Embryonic facial prominence (tissue), 1 donor: ENCODE data around the gene FDXR.
A peak's percentile ranks its signal among the peaks of the same experiment; 100 is the strongest.

Experiments used
- DNase-seq: peaks from one replicate; pipeline ENCODE4 v3.0.0-alpha.2; 2016; ENCODE audit errors: extremely low spot score

Gene FDXR

DNA sequence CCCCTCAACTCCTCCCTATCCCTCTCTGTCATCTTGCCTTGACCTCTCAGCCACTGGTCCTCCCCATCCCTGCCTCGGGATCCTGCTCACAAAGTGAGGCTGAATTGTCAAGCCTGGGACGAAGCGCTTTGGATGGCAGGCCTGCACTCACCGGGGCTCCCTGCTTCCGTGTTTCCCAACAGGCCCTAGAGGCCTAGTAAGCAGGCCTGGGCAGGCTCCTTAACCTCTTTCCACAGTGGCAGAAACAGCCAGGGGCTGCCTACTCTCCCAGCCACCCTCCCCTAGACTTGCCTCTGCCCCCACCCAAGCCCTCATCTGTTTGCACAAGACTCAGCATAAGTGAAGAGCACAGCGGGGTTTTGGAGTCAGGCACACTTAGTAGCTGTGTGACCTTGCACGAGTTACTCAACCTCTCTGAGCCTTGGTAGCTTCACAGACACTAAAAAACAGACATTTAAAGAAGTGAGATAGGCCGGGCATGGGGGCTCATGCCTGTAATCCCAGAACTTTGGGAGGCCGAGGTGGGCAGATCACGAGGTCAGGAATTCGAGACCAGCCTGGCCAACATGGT is 25.7 kb upstream of the FDXR start:
- no peak for DNase-seq

DNA sequence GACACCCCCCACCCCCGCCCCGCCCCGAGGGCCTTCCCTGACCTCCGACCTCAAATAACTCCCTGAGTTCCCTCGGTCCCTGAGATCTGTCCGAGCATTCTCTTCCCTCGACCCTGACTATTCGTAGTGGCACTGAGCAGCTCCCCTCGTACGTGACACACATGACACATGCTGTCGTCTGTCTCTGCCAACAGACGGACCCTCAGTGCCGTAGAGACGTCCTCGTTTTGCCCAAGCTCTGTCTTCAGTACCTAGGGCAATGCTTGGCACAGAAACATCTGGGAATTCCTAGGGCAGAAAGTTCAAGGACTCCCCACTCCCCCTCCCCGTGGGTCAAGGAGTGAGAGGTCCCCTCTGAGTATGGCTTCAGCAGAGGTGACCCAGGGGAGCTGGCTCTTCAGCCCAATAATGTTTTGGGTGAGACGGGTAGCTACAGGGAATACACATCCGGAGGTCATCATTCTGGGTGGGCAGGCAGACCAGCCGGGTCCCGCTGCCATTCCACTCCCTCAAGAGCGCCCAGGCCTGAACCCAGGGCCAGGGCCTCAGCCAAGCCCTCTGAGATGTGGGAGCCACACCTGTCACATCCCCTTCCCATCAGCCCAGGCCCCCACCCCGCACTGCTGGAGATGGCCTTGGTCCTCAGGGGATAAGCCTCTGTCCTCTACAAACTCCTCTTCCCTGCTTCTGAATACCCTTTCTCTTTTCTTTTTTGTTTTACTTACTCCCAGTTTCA is 21.3 kb upstream of the FDXR start:
- no peak for DNase-seq

DNA sequence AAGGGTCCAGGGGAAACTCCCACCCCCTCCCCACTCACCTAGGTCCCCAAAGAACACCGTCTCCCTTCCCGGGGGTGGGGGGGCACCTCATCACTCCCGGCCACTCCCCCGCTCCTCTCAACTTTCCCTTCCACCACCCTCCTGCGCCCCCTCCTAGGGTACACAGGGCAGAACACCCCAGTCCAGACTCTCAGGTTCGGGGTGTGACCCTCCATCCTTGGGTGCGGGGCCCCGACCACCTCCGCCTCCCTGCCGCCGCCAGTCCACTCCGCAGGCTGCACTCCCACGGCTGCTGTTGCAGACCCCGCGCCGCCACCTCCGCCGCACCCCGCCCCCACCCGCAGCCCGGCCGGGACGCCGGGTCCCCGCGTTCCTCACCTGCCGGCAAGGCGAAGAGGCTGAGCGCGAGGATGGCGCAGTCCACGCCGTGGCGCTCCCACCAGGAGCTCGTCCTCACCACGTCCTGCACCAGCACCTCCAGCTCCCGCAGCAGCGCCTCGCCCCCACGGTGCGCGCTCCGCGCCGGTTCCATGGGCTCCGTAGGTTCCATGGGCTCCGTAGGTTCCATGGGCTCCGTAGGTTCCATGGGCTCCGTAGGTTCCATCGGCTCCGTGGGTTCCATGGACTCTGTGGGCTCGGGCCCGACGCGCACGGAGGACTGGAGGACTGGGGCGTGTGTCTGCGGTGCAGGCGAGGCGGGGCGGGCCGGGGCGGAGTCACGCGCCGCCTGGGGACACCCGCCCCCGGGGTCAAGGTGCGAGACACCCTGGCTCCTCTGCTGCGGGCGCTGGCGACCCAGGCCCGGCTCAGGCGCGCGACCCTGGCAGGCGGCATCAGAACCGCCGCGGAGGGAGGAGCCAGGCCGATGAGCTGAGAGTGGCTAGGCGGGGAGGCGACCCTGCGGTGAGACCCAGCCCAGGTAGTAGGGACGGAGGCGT is 20.4 kb upstream of the FDXR start, which contains the start of gene FADS6:
TSS of gene FADS6 (minus strand) at position 660 of the 938 bp plus-strand sequence. CDS start at position 622, 38 bp downstream.
- no peak for DNase-seq

DNA sequence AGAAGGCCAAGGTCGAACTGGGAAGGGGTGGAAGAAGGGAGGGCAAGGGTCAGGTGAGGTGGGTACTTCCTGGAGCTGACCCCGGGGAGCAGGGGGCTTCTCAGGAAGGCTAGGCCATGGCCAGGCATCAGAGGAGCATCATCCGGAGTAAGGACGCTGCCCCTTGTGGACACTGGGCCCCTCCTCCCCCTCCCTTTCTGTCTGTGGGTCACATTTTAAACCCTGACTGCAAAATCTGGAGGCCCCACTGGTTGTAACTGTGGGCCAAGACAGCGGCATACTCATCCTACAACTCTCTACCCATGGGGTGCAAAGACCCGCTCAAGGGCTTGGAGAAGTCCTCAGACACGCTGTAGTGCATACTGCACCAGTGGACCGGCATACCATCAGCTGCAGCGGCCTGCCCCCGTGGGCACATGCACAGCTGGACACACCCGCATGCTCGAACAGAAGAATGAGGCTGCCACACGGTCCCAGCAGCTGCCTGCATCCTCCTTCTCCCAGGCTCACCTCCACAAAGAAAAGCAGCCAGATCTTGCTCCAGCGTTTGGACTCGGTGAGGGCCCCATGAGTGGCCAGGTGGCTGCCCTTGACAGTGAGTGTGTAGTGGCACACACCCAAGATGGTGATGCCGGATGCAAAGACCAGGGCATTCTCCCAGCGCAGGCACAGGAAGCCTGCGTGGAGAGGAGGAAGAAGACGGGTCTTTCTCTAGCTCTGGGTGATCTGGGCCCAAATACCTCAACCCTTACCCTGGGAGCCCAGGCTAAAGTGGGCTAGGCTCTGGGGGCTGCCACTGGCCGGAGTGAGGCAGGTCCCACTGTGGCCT is 19.4 kb upstream of the FDXR start:
- no peak for DNase-seq

DNA sequence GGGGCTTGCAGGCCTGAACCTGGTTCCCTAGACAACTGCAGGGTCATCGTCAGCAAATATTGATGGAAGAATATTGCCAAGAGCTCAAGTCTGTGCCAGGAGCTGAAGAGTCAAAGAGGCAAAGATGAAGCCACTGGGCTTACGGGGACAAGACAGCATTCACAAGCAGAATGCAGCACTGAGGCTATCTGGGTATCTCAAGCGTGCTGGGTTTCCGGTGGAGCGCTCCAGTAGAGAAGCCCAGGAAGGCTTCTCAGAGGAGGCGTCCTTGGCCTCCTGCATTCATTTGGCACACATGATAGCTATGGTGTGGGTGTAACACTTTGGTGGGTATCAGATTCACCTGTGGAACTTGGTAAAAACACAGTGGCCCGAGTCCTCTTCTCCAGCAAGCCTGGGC is 17.8 kb upstream of the FDXR start:
- DNase-seq, result no peak

DNA sequence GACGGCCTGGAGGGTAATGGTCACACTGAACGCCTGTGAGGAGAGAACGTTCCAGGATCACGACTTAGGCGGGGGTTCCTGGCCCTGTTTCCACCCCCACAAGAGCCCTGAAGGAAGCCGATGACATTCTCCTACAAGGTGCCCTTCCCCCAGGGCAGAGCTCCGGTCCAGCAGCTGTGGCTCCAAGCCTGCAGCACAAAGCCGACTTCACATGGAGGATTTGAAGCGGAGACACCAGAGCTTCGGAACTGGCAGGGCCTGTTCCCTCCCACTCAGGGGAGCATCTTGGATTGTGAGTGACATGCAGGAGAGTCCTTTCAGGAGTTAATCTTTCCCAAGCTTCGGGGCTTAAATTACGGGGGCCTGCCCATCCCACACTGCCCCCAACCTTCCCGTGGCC is 15.7 kb upstream of the FDXR start:
- no peak for DNase-seq

DNA sequence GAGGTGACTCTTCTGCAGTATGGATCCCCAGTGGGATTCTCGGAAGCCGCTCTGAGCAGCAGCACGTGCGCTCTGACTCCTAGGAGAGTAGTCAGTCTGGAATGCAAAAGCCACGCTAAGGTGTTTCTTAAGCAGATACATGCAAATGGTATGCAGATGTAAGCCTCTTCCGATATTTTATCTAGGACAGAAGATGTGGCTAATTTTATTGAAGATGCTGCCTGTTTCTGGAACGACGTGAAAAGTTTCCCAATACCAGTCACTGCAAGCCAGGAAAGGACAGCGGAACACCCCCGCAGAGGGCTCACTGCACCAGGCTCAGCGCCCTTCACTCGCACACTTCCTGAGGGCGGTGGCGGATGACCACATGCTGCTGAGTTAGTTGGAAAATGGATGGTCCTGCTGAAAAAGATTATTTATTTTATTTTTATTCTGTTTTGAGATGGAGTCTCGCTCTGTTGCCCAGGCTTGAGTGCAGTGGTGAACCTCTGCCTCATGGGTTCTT is 10.5 kb upstream of the FDXR start:
- no peak for DNase-seq

DNA sequence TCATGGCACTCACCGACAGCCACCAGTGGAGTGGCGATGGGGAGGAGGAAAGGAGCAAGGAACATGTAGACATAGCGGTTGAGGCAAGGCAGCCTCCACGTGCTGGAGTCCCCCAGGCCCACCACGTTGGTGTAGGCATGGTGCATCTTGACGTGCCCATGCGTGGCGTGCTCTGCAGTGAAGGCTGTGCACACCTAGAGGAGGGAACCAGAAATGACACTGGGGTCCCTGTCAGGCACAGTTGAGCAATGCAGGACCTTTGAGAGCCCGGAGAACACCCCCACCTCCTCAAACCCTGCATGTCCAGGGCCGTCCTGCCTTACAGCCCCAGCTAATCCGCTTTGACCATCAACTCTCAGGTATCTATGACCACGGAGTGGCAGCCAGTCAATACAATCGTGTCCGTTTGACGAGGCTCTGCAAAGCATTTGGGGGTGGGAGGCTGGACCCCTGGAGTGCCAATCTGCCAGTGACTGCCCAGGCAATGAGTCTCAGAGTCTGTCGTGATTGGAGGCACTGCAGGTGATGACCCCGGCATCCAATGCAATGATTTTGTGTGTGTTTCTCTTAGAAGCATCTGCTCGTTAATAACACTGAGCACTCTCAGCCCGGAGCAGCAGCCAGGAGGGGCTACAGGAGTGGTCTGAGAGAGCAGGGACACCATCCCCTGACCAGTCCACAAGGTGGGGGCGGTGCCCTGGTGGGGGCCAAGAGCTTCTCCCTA is 9.9 kb upstream of the FDXR start:
- no peak for DNase-seq

DNA sequence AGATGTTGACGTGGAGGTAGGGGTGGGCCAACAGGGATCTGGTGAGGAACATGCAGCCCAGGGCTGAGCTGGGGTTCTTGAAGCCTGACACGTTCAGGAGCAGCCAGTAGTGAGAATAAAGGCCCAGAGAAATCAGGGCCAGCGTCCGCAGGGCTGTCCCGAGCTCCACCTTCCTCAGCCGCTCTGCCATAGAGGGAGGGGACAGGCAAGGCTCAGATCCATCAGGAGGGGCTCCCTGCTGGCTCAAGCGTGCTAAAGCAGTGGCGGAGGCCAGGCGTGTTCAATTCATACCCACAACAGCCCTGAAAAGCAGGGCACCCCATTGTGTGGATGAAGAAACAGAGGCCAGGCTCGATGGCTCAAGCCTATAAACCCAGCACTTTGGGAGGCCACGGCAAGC is 8.3 kb upstream of the FDXR start:
- DNase-seq, result no peak

DNA sequence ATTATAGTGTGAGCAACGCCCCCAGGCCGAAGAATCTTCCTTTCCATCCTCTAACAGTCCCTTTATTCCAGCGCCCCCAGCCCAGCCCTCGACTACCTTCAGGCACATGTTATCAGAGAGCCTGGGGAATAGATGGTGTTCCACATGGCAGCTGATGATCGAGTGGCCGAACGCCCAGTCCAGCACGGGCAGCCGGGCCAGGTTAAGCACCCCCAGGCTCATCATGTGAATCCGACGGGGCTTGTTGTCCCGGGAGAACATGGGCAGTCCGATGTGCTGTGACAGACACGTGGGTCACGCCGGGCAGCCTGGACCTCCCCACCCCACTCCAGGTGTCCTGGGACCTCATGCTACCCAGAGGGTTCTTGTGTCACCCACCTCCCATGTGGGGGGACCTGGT is 6.5 kb upstream of the FDXR start:
- DNase-seq, result no peak

DNA sequence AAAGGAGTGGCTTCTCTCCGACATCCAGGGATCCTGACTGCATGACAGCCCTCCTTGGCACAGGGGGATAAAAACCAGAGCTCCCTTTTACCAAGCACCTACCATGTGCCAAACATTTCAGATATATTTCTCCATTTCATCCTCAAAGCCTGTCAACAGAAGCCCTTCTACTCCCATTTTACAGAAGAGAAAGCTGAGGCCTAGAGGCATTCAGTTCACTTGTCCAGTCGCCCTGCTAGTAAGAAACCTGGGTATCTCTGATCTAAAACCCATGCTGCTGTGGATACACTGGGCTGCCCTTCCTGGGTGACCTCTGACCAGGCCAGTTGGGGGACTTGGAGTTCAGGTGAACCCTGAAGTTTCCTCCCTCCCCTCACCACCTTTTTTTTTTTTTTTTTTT is 5.9 kb upstream of the FDXR start:
- DNase-seq, result no peak

DNA sequence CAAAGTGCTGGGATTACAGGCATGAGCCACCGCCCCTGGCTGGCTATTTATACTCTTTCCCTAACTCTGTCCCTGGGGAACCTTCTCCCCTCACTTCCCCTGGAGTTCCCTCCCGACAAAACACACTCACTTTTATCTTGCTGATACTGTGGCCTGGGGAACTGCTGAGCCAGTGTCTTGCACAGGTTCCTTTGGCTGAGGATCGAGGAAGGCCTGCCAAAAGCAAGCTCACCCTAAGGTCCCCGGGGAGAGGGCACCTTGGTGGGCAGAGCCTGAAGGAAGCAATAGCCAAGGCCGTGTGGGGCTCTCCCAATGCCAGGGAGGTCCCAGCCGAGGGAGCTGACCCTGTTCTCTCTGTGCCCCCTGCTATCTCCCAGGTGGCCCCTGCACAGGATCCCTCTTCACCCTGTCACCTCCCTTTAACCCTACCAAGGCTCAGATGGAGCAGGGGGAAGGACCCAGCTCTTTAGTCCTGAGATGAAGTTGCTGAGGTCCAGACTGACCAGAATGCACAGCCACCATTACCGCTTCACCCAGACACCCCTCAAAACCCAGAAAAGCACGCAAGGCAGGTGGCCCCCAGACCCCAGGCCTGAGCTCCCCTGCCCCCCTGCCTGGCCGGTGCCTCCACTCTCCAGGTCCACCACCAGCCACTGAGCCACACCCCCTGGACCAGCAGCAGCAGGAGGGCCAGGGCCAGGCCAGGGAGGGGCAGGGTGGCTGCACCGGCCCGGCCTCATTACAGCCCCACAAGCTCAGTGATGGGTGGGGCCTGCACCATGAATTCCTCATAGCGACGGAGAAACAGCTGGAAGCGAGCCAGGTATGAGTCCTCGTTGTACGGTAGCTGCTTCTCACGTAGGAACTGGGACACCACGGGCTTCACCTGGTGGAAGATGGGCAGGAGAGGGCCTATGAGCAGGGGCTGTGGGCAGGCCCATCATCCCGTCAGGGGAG is 5.1 kb upstream of the FDXR start:
- DNase-seq, result no peak

DNA sequence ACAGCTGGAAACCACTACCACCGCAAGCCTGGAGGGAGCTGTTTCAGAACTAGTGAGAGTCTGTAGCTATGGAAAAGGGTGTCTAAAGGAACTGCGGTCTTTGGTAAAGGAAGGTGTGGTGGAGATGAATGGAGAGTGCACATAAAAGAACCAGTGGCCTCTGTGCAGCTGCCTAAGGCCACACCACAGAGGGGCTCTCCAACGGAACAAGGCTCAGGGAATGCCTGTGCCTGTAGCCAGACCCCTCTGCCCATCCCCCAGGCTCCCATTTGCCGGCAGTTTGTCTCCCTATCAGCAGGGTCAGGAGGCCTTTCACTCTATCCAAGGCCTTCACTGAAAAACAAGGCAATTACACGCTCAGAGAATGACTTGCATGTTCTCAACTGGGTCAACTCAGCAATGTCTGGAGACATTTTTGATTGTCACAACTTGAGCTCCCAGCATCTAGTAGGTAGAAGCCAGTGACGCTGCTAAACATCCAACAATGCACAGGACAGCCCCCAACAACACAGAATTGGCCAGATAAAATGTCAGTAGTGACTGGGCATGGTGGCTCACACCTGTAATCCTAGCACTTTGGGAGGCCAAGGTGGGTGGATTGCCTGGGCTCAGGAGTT is 3.3 kb upstream of the FDXR start:
- DNase-seq, result no peak

DNA sequence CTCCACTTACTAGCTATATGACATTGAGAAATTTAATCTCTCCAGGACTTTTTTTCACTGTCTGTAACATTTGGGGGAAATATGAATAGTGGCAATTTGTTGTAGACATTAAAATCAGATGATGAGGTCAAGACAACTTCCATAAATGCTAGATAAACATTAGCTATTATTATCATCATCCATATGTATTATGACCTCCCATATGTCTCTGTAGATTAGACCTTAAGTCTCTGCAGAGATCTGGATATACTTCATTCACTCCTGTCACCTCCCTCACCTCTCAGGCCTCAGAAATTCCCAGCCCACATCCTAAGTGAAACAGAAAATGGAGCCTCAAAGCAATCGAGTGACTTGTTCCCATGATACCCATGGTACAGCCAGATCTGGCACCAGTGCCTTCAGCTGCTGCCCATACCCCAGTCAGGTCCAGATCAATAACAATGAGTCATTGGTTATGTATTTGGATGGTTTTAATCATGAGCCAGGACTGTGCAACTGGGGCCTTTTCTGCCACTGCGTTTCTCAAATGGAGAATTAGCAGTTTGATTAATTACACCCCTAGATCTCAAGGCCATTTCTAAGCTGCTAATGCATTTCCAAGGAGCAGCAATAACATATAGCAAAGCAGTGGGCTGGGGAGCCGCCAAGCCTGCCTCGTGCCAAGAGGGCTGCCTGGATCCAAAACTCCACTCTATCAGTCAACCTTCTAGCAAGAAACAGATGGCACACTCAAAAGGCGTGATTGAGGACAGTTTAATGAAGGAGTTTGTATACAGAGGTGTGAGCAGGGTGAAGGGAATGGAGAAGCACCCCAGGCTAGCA is 2.6 kb upstream of the FDXR start:
- no peak for DNase-seq

DNA sequence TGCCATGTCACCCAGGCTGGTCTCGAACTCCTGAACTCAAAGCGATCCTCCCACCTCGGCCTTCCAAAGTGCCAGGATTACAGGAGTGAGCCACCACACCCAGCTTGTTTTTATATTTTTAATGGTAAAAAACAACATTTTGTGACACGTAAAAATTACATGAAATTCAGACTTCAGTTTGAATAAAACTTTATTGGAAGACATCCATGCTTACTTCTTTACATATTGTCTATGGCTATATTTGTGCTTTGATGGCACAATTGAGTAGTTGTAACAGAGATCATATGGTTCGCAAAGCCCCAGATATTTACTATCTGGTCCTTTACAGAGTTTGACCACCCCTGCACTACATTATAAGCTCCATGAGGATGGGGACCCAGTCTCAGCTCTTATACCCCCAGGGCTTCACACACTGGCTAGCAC is 1.8 kb upstream of the FDXR start:
- DNase-seq, result no peak

DNA sequence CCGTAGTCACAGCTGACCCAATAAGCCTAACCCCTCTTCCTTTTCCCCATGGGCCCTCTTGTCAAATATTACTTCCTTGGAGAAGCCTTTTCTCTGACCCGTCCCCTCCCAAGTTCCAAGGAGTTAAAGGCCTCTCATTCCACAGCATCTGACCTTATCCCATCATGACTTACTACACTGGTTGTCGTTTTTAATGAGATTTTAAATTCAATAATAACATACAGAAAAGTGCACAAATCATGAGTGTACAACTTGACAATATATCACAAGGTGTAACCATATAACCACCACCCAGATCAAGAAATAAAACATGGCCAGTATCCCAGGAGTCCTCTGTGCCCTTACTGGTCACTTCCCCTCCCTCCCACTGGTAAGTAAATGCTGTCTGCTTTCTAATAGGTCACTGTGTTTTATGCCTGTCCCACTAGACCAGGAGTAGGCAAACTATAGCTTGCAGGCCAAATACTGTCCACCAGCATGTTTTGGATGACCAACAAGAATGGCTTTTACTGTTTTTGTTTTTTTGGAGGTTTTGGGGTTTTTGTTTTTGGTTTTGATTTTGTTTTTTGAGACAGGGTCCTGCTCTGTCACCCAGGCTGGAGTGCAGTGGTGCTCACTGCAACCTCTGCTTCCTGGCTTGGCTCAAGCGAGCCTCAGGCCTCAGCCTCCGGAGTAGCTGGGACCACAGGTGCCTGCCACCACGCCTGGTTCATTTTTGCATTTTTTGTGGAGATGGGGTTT is 1.2 kb upstream of the FDXR start:
- DNase-seq, result no peak

DNA sequence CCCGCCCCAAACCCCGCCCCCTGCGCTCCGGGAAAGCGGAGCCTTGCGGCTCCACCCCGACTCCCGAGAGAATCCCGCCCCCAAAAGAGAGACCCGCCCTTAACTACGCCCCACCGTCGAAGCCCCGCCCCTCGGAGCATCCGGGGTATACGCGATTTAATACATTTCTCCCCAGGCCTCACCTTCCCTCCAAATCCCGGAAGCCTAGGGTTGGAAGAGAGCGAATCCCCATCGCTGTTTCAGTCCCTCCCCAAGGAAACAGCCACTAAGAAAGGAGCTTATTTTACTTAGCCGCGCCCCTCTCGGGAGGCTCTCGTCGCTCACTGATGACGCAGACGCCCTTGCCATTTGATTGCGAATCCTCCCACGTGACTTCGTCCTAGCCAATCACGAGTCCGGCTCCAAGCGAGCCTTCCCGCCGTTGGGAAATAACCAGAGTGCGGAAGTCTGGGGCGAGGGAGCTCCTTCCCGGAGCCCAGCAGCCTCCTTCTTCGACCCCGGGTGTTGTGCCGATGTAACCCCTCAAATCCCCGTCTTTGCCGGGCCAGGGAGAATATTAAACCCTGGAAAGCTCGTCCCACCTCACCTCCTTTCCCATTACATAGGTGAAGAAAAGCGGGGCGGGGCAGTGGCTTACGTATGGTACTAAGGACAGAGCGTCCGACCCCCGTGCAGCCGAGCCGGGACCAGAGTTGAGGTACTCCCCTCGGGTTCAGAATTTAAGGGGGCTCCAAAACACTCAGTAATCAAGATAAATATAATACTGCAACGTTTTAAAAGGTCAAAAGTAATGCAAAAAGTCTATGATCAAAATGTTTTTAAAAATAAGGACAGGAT is 461 bp upstream of the FDXR start:
- peak; percentile 100 for DNase-seq
